GM19438 (cell line): Measurements from ENCODE around the gene RCOR1.

Source experiments
- ATAC-seq: cut with Tn5 transposase; IDR thresholded peaks from one replicate; pipeline ENCODE4 v1.9.1; 2021; ENCODE audit warnings: low read depth; ENCODE audit not compliant: unreplicated experiment

The RCOR1 gene

DNA sequence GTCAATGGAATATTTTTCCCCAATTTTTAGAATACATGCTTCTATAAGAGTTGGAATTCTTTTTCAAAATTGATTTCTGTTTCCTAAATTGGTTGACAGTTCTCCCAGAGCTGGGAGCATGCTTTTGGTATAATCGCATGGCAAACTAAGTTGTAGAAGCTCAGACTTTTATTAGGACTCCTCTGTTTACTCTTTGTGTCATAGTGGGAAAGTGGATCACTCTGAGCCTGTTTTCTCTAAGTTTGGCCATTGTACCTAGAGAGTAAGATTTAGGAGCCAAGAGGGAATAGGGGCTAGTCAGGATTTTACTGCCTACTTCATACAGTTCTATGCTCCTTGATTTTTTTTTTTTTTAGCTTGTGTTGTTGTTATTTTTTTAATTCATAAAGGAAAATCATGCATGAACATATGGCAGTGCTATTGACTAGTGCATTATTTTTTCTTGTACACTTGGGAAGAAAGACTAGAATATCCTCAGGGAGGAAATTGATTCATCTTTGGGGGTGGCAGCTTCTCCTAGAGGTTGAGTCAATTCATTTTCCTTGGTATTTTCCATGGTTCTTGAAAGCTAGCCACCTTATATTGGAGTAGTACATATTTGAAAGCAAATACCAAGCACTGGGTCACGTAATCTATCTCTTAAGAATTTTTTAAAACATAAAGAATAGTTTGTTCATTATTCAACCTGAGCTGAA lies 107.1 kb downstream of the RCOR1 start:
- no peak for ATAC-seq

DNA sequence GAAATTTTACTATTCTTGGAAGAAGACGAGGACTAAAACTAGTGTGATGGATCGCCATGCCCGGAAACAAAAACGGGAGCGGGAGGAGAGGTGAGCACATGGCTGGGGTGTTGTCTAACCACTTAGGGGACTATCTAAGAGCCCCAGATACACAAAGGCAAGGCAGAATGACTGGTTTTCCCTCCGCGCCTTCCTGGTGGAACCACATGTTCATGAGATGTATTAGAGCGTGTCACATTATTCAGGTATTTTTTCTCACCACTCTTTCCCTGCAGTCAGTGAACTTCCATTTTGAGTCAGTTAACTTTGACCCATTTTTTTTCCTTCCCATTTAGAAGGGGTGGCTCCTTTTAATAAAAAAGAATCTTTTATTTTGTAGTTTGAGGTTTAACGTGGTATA lies 116.0 kb downstream of the RCOR1 start:
- ATAC-seq, result no peak

DNA sequence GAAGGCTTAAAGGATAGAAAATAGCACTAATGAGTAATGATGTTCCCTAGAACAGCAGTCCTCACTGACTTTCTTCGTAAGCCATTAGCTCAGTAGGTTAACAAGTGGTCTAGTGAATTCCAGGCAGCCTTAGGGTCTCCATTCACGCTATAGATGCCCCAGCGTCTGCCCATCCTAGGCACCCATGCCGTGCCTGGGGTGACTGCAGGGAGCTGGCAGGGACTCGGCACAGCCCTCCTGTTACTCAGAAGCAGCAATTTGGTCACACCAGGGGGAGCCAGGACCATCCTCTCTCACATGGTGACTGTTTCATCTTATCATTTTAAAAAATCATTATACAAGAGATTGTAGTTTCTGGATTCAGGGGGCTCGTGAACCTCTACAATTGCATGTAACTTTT lies 118.8 kb downstream of the RCOR1 start:
- no peak for ATAC-seq

- no peak for ATAC-seq
Measured at GRCh38 chr14:102711946-102712345, 119.5 kb downstream of the RCOR1 start.

GRCh38 chr14:102717276-102717675 lies 124.8 kb downstream of the RCOR1 start:
- ATAC-seq, result no peak

GRCh38 chr14:102722646-102723045 lies 130.2 kb downstream of the RCOR1 start:
- no peak for ATAC-seq

DNA sequence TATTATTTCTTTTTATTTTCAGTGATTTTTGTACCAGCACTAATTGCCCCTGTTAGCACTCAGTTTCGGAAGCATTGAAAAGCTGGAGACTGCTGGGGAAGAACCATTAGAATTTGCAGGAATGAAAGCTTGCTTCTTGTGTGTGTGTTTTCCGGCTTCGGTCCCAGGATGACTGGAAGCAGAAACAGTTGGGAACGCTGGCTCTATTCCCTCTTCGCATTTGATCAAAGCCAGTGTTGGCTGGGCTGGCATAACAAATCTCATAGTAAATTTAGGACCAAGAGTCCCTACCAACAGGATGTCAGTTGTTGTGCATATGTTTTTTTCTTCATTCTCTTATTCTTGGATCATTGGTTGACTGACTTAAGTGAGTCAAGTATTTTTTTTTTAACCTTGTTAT lies 131.2 kb downstream of the RCOR1 start:
- no peak for ATAC-seq

GRCh38 chr14:102726191-102726949 lies 133.9 kb downstream of the RCOR1 start:
- no peak for ATAC-seq

DNA sequence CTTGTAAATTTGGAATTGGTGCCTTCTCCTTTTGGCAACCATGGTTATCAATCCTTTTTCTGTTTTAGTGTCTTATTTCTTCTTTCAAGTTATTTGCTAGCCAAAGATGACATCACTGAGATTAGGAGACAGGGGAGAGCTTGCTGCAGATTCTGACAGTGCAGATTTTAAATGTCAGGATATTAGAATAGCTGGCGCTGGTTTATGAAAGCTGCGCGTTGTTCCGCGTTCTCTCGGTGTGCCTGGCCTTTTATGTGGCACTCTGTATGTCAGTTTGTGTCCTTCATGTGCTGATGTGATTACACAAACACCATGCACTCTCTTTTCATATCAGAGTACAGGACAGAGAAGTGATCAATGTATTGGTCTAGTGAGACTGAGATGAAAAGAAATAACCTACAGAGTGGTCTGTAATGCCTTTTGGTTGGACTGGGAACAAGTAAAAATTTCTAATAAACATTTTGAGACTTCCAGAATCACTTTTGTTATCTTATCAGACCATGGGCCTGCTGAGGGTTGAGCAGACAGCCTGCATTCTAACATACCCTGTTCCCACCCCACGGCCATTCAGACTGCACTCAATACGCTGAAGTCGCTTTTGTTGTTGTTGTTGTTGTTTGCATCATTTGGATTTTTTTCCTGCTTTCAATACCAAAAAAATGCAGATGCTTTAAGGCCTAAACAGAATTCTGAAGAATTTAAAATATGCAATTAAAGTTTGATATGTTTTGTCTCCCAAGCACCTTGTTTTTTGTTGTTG lies 135.1 kb downstream of the RCOR1 start:
- ATAC-seq, result no peak

DNA sequence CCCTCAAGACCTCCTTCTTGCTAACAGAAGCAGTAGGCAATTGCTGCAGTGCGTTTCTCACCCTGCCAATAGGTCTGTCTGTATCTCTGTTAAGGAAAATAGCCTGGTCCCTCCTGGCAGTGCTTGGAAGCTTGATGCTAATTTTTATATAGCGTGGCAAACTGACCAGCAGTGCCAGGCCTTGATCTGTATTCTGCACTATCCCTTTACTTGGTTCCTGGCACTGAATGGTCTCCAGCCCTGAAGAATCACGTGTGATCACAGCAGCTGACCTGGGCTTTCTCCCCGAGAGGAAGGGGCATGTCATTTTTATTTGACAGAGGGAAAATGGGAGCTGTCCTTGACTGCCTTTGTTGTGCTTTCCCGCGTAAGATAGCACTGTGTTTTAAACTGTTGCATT lies 136.1 kb downstream of the RCOR1 start:
- ATAC-seq, result no peak

- no peak for ATAC-seq
Measured at GRCh38 chr14:102729268-102729667, 136.8 kb downstream of the RCOR1 start.

- ATAC-seq, result no peak
Measured at GRCh38 chr14:102729825-102730224, 137.4 kb downstream of the RCOR1 start.

GRCh38 chr14:102731101-102731870 lies 138.8 kb downstream of the RCOR1 start:
- ATAC-seq, result no peak

DNA sequence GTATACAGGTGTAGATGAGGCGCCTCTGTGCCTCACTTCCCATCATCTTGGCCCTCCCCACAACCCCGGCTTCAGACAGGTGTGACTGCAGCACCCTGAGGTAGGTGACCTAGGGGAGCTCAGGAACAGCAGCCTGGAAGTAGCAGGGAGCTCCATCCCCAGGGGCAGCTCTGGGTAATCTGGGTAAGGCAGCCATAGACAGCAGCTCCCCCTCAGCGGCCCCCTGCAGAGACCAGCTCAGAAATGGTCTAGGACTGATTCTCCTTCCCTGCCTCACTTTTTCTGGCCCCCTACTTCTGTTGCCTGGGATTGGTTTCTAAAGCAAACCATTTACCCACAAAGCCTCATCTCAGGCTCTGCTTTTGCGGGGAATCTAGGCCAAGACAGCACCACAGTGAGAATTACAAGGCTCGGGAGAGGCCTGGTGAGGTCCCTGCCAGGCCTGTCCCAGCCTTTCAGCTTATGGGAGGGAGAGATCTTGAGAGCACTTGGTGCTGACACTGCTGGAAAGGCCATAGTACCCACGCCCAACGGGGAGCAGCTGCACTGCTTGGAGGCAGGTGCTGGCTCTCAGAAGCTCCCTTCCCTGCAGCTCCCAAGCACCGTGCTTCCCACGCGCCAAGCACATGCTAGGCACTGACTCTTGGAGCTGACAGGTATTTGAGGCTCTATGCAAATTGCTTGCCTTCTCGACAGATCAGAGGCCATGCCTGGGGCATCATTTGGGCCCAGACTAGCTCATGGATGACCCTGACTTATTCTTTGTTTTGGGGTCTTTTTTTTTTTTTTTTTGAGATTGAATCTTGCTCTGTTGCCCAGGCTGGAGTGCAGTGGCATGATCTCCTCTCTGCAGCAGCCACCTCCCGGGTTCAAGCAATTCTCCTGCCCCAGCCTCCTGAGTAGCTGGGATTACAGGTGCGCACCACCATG lies 139.7 kb downstream of the RCOR1 start:
- ATAC-seq, result no peak

- no peak for ATAC-seq
Measured at GRCh38 chr14:102732924-102733323, 140.5 kb downstream of the RCOR1 start.

GRCh38 chr14:102733326-102733725 lies 140.9 kb downstream of the RCOR1 start:
- ATAC-seq, result no peak

- no peak for ATAC-seq
Measured at GRCh38 chr14:102734436-102734835, 142.0 kb downstream of the RCOR1 start.

DNA sequence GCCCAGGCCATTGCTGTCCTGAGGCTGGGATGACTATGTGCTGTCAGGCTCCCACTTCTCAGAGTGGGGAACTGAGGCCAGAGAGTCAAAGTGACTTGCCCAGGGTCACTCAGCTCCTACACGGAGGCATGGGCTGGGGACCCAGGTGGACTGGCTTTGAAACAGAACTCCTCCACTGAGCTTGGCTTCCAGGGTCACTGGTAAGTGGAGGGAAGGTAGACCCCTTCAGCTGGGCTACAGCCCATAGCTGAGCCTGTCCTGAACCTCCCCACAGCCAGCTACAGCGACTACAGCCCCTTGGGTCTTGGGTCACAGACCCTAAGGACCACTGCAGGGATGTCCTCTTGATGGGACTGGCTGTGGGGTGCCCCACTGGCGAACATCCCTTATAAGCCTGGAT lies 144.5 kb downstream of the RCOR1 start:
- ATAC-seq, result no peak
